K562 (cell line): ENCODE results near the gene TRUB2. TPM values are rescaled to one million over a fixed set of nuclear protein-coding genes. Genes with fewer than 3 reads are reported as not detected.

Source experiments
- ATAC-seq: fragments of 200-7000 bp; cut with Tn5 transposase; 3 replicates; pipeline ENCODE4 v1.9.1; 2020; ENCODE audit warnings: moderate library complexity
- BruUV-seq: library from RNA; stranded (reverse); fragments of 400-500 nt; replicated peaks from 2 replicates; lab custom pipeline; 2021; lab: Mats Ljungman, UMichigan
- CTCF ChIA-PET: fragments of 300-600 bp; formaldehyde crosslinking; extraction: SDS; loops from one replicate; lab custom pipeline; 2021; ENCODE audit warnings: low intra/inter-chr PET ratio; lab: Yijun Ruan, JAX
- POLR2A ChIA-PET: fragments of 300-600, 350-650 bp; sonication (Branson Sonifier 250); formaldehyde crosslinking; extraction: SDS; loops from one replicate; lab custom pipeline; 2021; ENCODE audit warnings: antibody characterized with exemption, inconsistent platforms; lab: Yijun Ruan, JAX
- DNase-seq, 4 experiments: peaks; one replicate each; pipeline versions ENCODE4 v3.0.0 to v3.0.0-alpha.2; 2011 to 2018; ENCODE audit warnings: low spot score in 3 of 4, mixed read lengths in 3 of 4; ENCODE audit errors: extremely low read depth in 1 of 4
- FAIRE-seq: peaks from 2 replicates; lab custom pipeline; 2011; peaks lifted over from hg19 to GRCh38; lab: Jason Lieb, UNC
- H2AFZ ChIP-seq: 2 replicates; pipeline ENCODE4 v1.6.0; 2011; ENCODE audit warnings: low read depth, low read length, control low read depth, inconsistent platforms
- H3K27ac ChIP-seq: fragments of 200-600 bp; 3 replicates; pipeline ENCODE4 v1.8.0; 2011; ENCODE audit warnings: low read depth, mild to moderate bottlenecking, control low read depth, inconsistent platforms, low read length, moderate library complexity, mixed read lengths; ENCODE audit errors: extremely low read depth
- H3K27me3 ChIP-seq, 2 experiments: fragments of 300-600 bp in 1 of 2; 2 replicates in 1 of 2; 3 replicates in 1 of 2; pipeline versions ENCODE4 v1.6.0 to v1.8.0; 2011; ENCODE audit warnings: inconsistent platforms in 2 of 2, low read length in 2 of 2, mild to moderate bottlenecking in 1 of 2, mixed read lengths in 1 of 2, moderate library complexity in 1 of 2; ENCODE audit not compliant: control insufficient read depth in 2 of 2, insufficient read depth in 2 of 2
- H3K36me3 ChIP-seq: fragments of 300-600 bp; 3 replicates; pipeline ENCODE4 v1.8.0; 2011; ENCODE audit warnings: mild to moderate bottlenecking, low read length, inconsistent platforms; ENCODE audit not compliant: control insufficient read depth, insufficient read depth
- H3K4me1 ChIP-seq, 2 experiments: fragments of 200-600 bp in 1 of 2; replicated peaks in 1 of 2; 2 replicates in 1 of 2; 3 replicates in 1 of 2; pipeline versions ENCODE4 v1.5.1 to v1.8.0; 2011; ENCODE audit warnings: inconsistent platforms in 2 of 2, low read length in 2 of 2, mild to moderate bottlenecking in 1 of 2, mixed read lengths in 1 of 2, moderate library complexity in 1 of 2; ENCODE audit not compliant: control insufficient read depth in 2 of 2, insufficient read depth in 2 of 2
- H3K4me2 ChIP-seq: 2 replicates; pipeline ENCODE4 v1.6.1; 2011; ENCODE audit warnings: low read length, control low read depth, inconsistent platforms, mixed read lengths; ENCODE audit not compliant: insufficient read depth
- H3K4me3 ChIP-seq: fragments of 200-600 bp; sonication (generic), shearing (Covaris generic); 2 replicates; pipeline ENCODE4 v1.5.1; 2016; ENCODE audit warnings: control low read depth, inconsistent platforms
- H3K79me2 ChIP-seq: fragments of 200-600 bp; 3 replicates; pipeline ENCODE4 v1.8.0; 2011; ENCODE audit warnings: low read length, inconsistent platforms; ENCODE audit not compliant: control insufficient read depth, insufficient read depth
- H3K9ac ChIP-seq, 2 experiments: 2 replicates each; pipeline versions ENCODE4 v1.6.0 to v1.6.1; 2011; ENCODE audit warnings: low read depth in 2 of 2, low read length in 2 of 2, control low read depth in 1 of 2, inconsistent platforms in 1 of 2, mild to moderate bottlenecking in 1 of 2, mixed read lengths in 1 of 2; ENCODE audit not compliant: insufficient read depth in 1 of 2
- H3K9me1 ChIP-seq: one replicate; pipeline ENCODE4 v1.6.0; 2011; ENCODE audit warnings: inconsistent platforms, mild to moderate bottlenecking, low read length, moderate library complexity; ENCODE audit not compliant: control insufficient read depth, insufficient read depth
- H3K9me3 ChIP-seq: replicated peaks from 2 replicates; pipeline ENCODE4 v1.5.1; 2011; ENCODE audit warnings: low read depth, low read length, inconsistent platforms; ENCODE audit not compliant: control insufficient read depth, insufficient read depth
- H4K20me1 ChIP-seq: replicated peaks from 2 replicates; pipeline ENCODE4 v1.6.1; 2011; ENCODE audit warnings: low read length, inconsistent platforms, mixed read lengths; ENCODE audit not compliant: control insufficient read depth, insufficient read depth
- ARID2 ChIP-seq: fragments of 450-650 bp; IDR thresholded peaks from 2 replicates; pipeline ENCODE4 v1.6.1; 2017; ENCODE audit warnings: antibody characterized with exemption, mild to moderate bottlenecking
- FOXP1 ChIP-seq: sonication (generic); formaldehyde crosslinking; IDR thresholded peaks from 2 replicates; pipeline ENCODE4 v1.8.0; 2022; ENCODE audit warnings: mild to moderate bottlenecking, missing genetic modification reagents
- KDM5B ChIP-seq: fragments of 200-600 bp; sonication (generic); IDR thresholded peaks from 2 replicates; pipeline ENCODE4 v1.6.1; 2012; ENCODE audit warnings: low read depth, mild to moderate bottlenecking, moderate library complexity, low read length, control low read depth, inconsistent platforms; ENCODE audit not compliant: insufficient replicate concordance
- MTA1 ChIP-seq: fragments of 450-650 bp; IDR thresholded peaks from 2 replicates; pipeline ENCODE4 v1.6.1; 2017; ENCODE audit warnings: borderline replicate concordance
- MYC ChIP-seq, 2 experiments: fragments of 250-450 bp in 1 of 2; sonication (Bioruptor Pico) in 1 of 2; IDR thresholded peaks; 2 replicates each; pipeline versions ENCODE4 v1.5.1 to v1.6.1; 2012 to 2021; ENCODE audit warnings: low read depth in 2 of 2, borderline replicate concordance in 1 of 2, improper control_type of control experiment in 1 of 2, low read length in 1 of 2, mild to moderate bottlenecking in 1 of 2, moderate library complexity in 1 of 2
- POLR2G ChIP-seq: fragments of 200-400 bp; formaldehyde crosslinking; IDR thresholded peaks from 2 replicates; pipeline ENCODE4 v1.6.1; 2017; ENCODE audit warnings: low read depth, mild to moderate bottlenecking, antibody characterized with exemption, low read length, moderate library complexity
- SLC30A9 ChIP-seq: fragments of 250-450 bp; sonication (Bioruptor Pico); IDR thresholded peaks from 2 replicates; pipeline ENCODE4 v1.8.0; 2022; ENCODE audit warnings: mild to moderate bottlenecking, moderate library complexity
- STAG1 ChIP-seq: sonication (generic); formaldehyde crosslinking; IDR thresholded peaks from 2 replicates; pipeline ENCODE4 v1.5.0; 2020; ENCODE audit warnings: missing genetic modification reagents, borderline replicate concordance
- TEAD4 ChIP-seq, 2 experiments: sonication (generic) in 1 of 2; formaldehyde crosslinking in 1 of 2; IDR thresholded peaks; 2 replicates each; pipeline versions ENCODE4 v1.6.1 to v1.8.0; 2012 to 2022; ENCODE audit warnings: borderline replicate concordance in 1 of 2, inconsistent platforms in 1 of 2, low read length in 1 of 2, mild to moderate bottlenecking in 1 of 2, missing genetic modification reagents in 1 of 2
- TOE1 ChIP-seq, 2 experiments: fragments of 450-650 bp in 1 of 2; sonication (generic) in 1 of 2; formaldehyde crosslinking in 1 of 2; IDR thresholded peaks; 2 replicates each; pipeline versions ENCODE4 v1.7.1 to v1.8.0; 2016 to 2022; ENCODE audit warnings: borderline replicate concordance in 2 of 2, mild to moderate bottlenecking in 2 of 2, antibody characterized with exemption in 1 of 2, inconsistent platforms in 1 of 2, low read depth in 1 of 2, missing genetic modification reagents in 1 of 2, moderate library complexity in 1 of 2
- ZBTB17 ChIP-seq: fragments of 450-650 bp; formaldehyde crosslinking; IDR thresholded peaks from 2 replicates; pipeline ENCODE4 v1.4.0; 2020; ENCODE audit warnings: mild to moderate bottlenecking
- ZNF253 ChIP-seq: fragments of 250-450 bp; sonication (Bioruptor Pico); conservative IDR thresholded peaks from 2 replicates; pipeline ENCODE4 v1.6.1; 2021; ENCODE audit warnings: mild to moderate bottlenecking
- WGBS: fragments of 100-300 bp; shearing (Covaris generic); methylation state at CpG from one replicate; pipeline ENCODE4 v1.1.6; 2016; ENCODE audit warnings: low coverage, mixed read lengths; ENCODE audit not compliant: insufficient coverage; ENCODE audit errors: missing lambda C conversion rate; 5-methylcytosine and 5-hydroxymethylcytosine counted together
- in situ Hi-C: fragments of 300-500 bp; cut with MboI; formaldehyde crosslinking; loops from 4 replicates; pipeline ENCODE4 v1.15.0; 2018; ENCODE audit warnings: inconsistent platforms, mixed read lengths
- intact Hi-C: fragments of 100-400 bp; cut with micrococcal nuclease; formaldehyde crosslinking; loops from 2 replicates; pipeline ENCODE4 v1.14.2; 2022
- polyA plus RNA-seq, 8 experiments: library from polyadenylated mRNA; depleted of rRNA in 4 of 8; stranded (reverse) in 5 of 8; unstranded in 3 of 8; fragments of >200 nt; fragmentation: Nextera tagmentation in 2 of 8; fragmentation: Illumina TruSeq in 1 of 8; extraction: Ambion mirVana in 2 of 8; extraction: Trizol in 1 of 8; gene quantifications; 2 replicates each; pipeline versions ENCODE4 v1.2.1 to v1.2.3, GENCODE V29; 2011 to 2014; ENCODE audit warnings: inconsistent platforms in 1 of 8, missing spikeins in 1 of 8
- total RNA-seq, 7 experiments: library from RNA; depleted of rRNA in 6 of 7; stranded (reverse); fragments of >200 nt in 6 of 7; fragmentation: Illumina TruSeq in 2 of 7; extraction: Trizol in 2 of 7; gene quantifications; 2 replicates each; pipeline versions ENCODE4 v1.2.1 to v1.2.3, GENCODE V29; 2011 to 2021; ENCODE audit warnings: low replicate concordance in 1 of 7
- TF ChIP-seq, protein P1 (sequence below): sonication (generic); formaldehyde crosslinking; IDR thresholded peaks from 2 replicates; pipeline ENCODE4 v1.8.0; 2022; ENCODE audit warnings: missing genetic modification reagents, mild to moderate bottlenecking, borderline replicate concordance
- TF ChIP-seq, protein P2 (sequence below), 3 experiments: fragments of 200-800 bp in 1 of 3; sonication (Bioruptor generic) in 1 of 3; sonication (generic) in 1 of 3; formaldehyde crosslinking in 1 of 3; IDR thresholded peaks; 2 replicates each; pipeline versions ENCODE4 v1.6.1 to v1.8.0; 2016 to 2022; ENCODE audit warnings: mild to moderate bottlenecking in 2 of 3, missing compliant biosample characterization in 2 of 3, missing genetic modification characterization in 2 of 3, missing genetic modification reagents in 1 of 3
- TF ChIP-seq, protein P3 (sequence below): fragments of 450-650 bp; conservative IDR thresholded peaks from 2 replicates; pipeline ENCODE4 v1.6.1; 2016; ENCODE audit warnings: missing genetic modification characterization, low read depth, mild to moderate bottlenecking, control low read depth, missing compliant biosample characterization

Gene TRUB2
- total and polyA plus RNA-seq, 9 of the 15 experiments (the other 6 are each of a cell fraction or from before 2014, with no cell fraction given): 9.3 to 110 (median 63.0) TPM

DNA sequence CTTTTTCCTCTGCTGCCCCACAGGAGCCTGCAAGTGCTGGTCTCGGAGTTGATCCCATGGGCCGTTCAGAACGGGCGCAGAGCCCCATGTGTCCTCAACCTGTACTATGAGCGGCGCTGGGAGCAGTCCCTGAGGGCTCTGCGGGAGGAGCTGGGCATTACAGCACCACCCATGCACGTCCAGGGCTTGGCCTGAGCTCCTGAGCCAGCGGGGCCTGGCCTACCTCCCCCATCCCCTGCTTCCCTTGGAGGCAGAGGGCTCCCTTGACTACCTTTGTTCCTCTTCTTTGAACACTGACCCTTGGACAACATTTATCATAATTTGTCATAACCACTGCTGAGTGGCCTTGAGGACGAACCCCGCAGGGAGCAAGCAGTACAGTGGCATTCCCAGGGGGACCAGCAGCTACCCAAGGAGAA is 11.2 kb upstream of the TRUB2 start:
- Histone ChIP-seq H3K27me3 (no peaks in the 10 kb centered on the region), H3K27ac (no peak overlapping the region), H3K4me3 (no peak overlapping the region), H3K4me2 (no peak overlapping the region), H3K9ac (peak overlapping the region in 1 of 2 experiments; percentile 61; a peak in 2 of 4 replicates), H3K9me3 (no peaks in the 10 kb centered on the region), H3K79me2 (no peaks in the 10 kb centered on the region), H3K9me1 (no peaks in the 10 kb centered on the region), H3K4me1 (peaks cover 5 to 17% of the 10 kb centered on the region in 2 experiments; a peak in 4 of 5 replicates), H4K20me1 (peaks cover 8% of the 10 kb centered on the region; the same call in 1 of the 2 replicates), H3K36me3 (peaks cover 56% of the 10 kb centered on the region), H2AFZ (no peak overlapping the region)
- intact Hi-C loops: no loop called here
- WGBS: 88% methylated on average over 11 of the region's 11 CpGs
- DNase-seq: peak in 3 of 4 experiments; percentile 21 to 31 (median 29)
- no TSS peak for BruUV-seq
- FAIRE-seq: no peak
- POLR2A ChIA-PET: interaction anchor here (0.6 to 6.4 kb wide), 8 partner anchors 9 to 335 kb away, joined by 3 to 51 read pairs (median 4); partner anchors contain the start of gene COQ4
- CTCF ChIA-PET: no interaction called here
- no peak; the same call in 2 of the 3 replicates for ATAC-seq
- in situ Hi-C loops: no loop called here
- no peak for TF ChIP-seq SLC30A9 (CRISPR knock-in tag)
- no peak for TF ChIP-seq STAG1 (CRISPR knock-in tag)
- TF ChIP-seq POLR2G: peak; percentile 70
- TF ChIP-seq TEAD4 (IDR thresholded peaks at IDR 0.05; ENCODE audit: low read length): no peak
- no peak for TF ChIP-seq TEAD4 (CRISPR knock-in tag; IDR thresholded peaks at IDR 0.05; ENCODE audit: borderline replicate concordance)
- no peak for TF ChIP-seq ARID2
- no peak for TF ChIP-seq MTA1
- TF ChIP-seq ZBTB17: no peak
- TF ChIP-seq KDM5B: peak; percentile 36
- no peak for TF ChIP-seq TOE1 (IDR thresholded peaks at IDR 0.05; ENCODE audit: borderline replicate concordance)
- 0 out of 2 replicates have a peak, but pooled peaks have one; percentile 51 for TF ChIP-seq TOE1 (CRISPR knock-in tag; IDR thresholded peaks at IDR 0.05; ENCODE audit: borderline replicate concordance, low read depth)
- TF ChIP-seq, protein P1, sequence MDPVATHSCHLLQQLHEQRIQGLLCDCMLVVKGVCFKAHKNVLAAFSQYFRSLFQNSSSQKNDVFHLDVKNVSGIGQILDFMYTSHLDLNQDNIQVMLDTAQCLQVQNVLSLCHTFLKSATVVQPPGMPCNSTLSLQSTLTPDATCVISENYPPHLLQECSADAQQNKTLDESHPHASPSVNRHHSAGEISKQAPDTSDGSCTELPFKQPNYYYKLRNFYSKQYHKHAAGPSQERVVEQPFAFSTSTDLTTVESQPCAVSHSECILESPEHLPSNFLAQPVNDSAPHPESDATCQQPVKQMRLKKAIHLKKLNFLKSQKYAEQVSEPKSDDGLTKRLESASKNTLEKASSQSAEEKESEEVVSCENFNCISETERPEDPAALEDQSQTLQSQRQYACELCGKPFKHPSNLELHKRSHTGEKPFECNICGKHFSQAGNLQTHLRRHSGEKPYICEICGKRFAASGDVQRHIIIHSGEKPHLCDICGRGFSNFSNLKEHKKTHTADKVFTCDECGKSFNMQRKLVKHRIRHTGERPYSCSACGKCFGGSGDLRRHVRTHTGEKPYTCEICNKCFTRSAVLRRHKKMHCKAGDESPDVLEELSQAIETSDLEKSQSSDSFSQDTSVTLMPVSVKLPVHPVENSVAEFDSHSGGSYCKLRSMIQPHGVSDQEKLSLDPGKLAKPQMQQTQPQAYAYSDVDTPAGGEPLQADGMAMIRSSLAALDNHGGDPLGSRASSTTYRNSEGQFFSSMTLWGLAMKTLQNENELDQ (CRISPR knock-in tag): no peak
- TF ChIP-seq, protein P2, sequence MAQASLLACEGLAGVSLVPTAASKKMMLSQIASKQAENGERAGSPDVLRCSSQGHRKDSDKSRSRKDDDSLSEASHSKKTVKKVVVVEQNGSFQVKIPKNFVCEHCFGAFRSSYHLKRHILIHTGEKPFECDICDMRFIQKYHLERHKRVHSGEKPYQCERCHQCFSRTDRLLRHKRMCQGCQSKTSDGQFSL (CRISPR knock-in tag; IDR thresholded peaks at IDR 0.05): no peak
- TF ChIP-seq, protein P2 (tag; IDR thresholded peaks at IDR 0.05): no peak
- TF ChIP-seq MYC (IDR thresholded peaks at IDR 0.05; ENCODE audit: low read depth, low read length): no peak
- TF ChIP-seq MYC (CRISPR knock-in tag; IDR thresholded peaks at IDR 0.05; ENCODE audit: borderline replicate concordance, low read depth): no peak
- TF ChIP-seq, protein P3, sequence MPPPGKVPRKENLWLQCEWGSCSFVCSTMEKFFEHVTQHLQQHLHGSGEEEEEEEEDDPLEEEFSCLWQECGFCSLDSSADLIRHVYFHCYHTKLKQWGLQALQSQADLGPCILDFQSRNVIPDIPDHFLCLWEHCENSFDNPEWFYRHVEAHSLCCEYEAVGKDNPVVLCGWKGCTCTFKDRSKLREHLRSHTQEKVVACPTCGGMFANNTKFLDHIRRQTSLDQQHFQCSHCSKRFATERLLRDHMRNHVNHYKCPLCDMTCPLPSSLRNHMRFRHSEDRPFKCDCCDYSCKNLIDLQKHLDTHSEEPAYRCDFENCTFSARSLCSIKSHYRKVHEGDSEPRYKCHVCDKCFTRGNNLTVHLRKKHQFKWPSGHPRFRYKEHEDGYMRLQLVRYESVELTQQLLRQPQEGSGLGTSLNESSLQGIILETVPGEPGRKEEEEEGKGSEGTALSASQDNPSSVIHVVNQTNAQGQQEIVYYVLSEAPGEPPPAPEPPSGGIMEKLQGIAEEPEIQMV: no peak
- no peak for TF ChIP-seq FOXP1 (CRISPR knock-in tag)
- no peak for TF ChIP-seq ZNF253
